Glomerular visceral epithelial cell (primary cell): ENCODE data around the gene MXRA5.
A peak's percentile ranks its signal among the peaks of the same experiment; 100 is the strongest.
"Not testable (repeated sequence)": the region's sequence is repeated elsewhere in the genome, so short reads cannot be mapped to it uniquely, and the experiment has no call there.

Source experiments
- DNase-seq: peaks from one replicate; pipeline ENCODE4 v3.0.0-alpha.2; 2016; ENCODE audit errors: extremely low spot score

The MXRA5 gene

GRCh38 chrX:3346501-3347259 is at the start of gene MXRA5:
TSS of gene MXRA5 (minus strand) at chrX:3346652. CDS start at chrX:3343833, 2,819 bp downstream.
- DNase-seq: no peak

- peak; percentile 3 for DNase-seq
Observed at GRCh38 chrX:3393581-3394111, 47.2 kb upstream of the MXRA5 start.

GRCh38 chrX:3393178-3393577 is 46.7 kb upstream of the MXRA5 start:
- DNase-seq: no peak

GRCh38 chrX:3388457-3388856 is 42.0 kb upstream of the MXRA5 start:
- DNase-seq: no peak

- DNase-seq: peak; percentile 73
Observed at GRCh38 chrX:3384327-3384726, 37.9 kb upstream of the MXRA5 start.

GRCh38 chrX:3380603-3381002 is 34.2 kb upstream of the MXRA5 start:
- no peak for DNase-seq

GRCh38 chrX:3379111-3379510 is 32.7 kb upstream of the MXRA5 start:
- DNase-seq: no peak

GRCh38 chrX:3378156-3378555 is 31.7 kb upstream of the MXRA5 start:
- no peak for DNase-seq

GRCh38 chrX:3377560-3377959 is 31.1 kb upstream of the MXRA5 start:
- no peak for DNase-seq

GRCh38 chrX:3375878-3376508 is 29.5 kb upstream of the MXRA5 start:
- DNase-seq: not testable (repeated sequence)

GRCh38 chrX:3374108-3374800 is 27.8 kb upstream of the MXRA5 start:
- no peak for DNase-seq

GRCh38 chrX:3371163-3371562 is 24.7 kb upstream of the MXRA5 start:
- DNase-seq: no peak

- no peak for DNase-seq
Observed at GRCh38 chrX:3370656-3371055, 24.2 kb upstream of the MXRA5 start.

- DNase-seq: no peak
Observed at GRCh38 chrX:3362956-3363355, 16.5 kb upstream of the MXRA5 start.

GRCh38 chrX:3360881-3361280 is 14.4 kb upstream of the MXRA5 start:
- no peak for DNase-seq

- not testable (repeated sequence) for DNase-seq
Observed at GRCh38 chrX:3352741-3353140, 6.3 kb upstream of the MXRA5 start.

GRCh38 chrX:3351276-3351675 is 4.8 kb upstream of the MXRA5 start:
- no peak for DNase-seq

GRCh38 chrX:3348191-3348590 is 1.7 kb upstream of the MXRA5 start:
- no peak for DNase-seq

GRCh38 chrX:3345281-3346191 is 916 bp downstream of the MXRA5 start:
- DNase-seq: peak; percentile 3

GRCh38 chrX:3343569-3343968 is 2.9 kb downstream of the MXRA5 start:
- not testable (repeated sequence) for DNase-seq

GRCh38 chrX:3340016-3340415 is 6.4 kb downstream of the MXRA5 start:
- no peak for DNase-seq

GRCh38 chrX:3326681-3327080 is 19.8 kb downstream of the MXRA5 start:
- DNase-seq: no peak
